ENCODE results near the gene OSBPL3. TPM values are rescaled to one million over a fixed set of nuclear protein-coding genes. Genes with fewer than 3 reads are reported as not detected.

Gene OSBPL3
- total RNA-seq, 1 experiment from 2014 or later: 45.1 TPM

DNA sequence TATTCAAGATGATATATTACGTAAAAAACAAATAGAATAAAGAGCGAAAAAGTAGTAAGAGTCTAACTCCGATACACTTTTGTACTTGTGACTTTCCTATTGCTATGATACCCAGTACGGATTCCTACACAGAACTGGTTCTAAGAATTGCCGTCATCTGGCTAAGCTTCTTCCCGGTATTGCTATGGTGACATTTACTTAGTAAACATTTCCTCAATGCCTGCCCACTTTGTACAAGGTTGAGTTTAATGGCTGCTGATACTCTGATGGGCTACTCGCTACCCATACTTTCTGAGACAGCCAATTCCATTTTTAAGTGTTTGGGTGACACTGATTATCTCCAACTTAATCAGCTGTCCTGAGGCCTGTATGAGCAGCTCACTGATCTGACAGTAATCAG, 55.6 kb downstream of the OSBPL3 start:
- Histone ChIP-seq H3K4me1 (peaks cover 10% of the 10 kb centered on the region; the same call in 1 of the 2 replicates), H3K36me3 (ENCODE audit: control insufficient read depth, insufficient read depth, low read length) (no peaks in the 10 kb centered on the region), H3K4me3 (ENCODE audit: low read depth, low read length) (no peak overlapping the region), H3K9me3 (no peaks in the 10 kb centered on the region), H3K27me3 (replicated peaks; ENCODE audit: control insufficient read depth, insufficient read depth, low read length) (no peaks in the 10 kb centered on the region)
- no peak overlapping the region for H3K4me3 Mint-ChIP-seq (ENCODE audit: unreplicated experiment)
- no peak for DNase-seq
- CTCF ChIA-PET: no interaction called here
- H3K36me3 Mint-ChIP-seq (ENCODE audit: insufficient read depth, unreplicated experiment): no peaks in the 10 kb centered on the region
- H3K4me1 Mint-ChIP-seq (ENCODE audit: low read depth, unreplicated experiment): peaks cover 7% of the 10 kb centered on the region
- TF ChIP-seq, protein P1, sequence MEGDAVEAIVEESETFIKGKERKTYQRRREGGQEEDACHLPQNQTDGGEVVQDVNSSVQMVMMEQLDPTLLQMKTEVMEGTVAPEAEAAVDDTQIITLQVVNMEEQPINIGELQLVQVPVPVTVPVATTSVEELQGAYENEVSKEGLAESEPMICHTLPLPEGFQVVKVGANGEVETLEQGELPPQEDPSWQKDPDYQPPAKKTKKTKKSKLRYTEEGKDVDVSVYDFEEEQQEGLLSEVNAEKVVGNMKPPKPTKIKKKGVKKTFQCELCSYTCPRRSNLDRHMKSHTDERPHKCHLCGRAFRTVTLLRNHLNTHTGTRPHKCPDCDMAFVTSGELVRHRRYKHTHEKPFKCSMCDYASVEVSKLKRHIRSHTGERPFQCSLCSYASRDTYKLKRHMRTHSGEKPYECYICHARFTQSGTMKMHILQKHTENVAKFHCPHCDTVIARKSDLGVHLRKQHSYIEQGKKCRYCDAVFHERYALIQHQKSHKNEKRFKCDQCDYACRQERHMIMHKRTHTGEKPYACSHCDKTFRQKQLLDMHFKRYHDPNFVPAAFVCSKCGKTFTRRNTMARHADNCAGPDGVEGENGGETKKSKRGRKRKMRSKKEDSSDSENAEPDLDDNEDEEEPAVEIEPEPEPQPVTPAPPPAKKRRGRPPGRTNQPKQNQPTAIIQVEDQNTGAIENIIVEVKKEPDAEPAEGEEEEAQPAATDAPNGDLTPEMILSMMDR (IDR thresholded peaks at IDR 0.05; ENCODE audit: insufficient read depth in 1 of 2, low read depth in 1 of 2, low read length in 1 of 2, severe bottlenecking in 1 of 2, unreplicated experiment in 1 of 2): no peak
- H3K27ac Mint-ChIP-seq (ENCODE audit: unreplicated experiment): no peak overlapping the region
- intact Hi-C loops (cut with micrococcal nuclease; ENCODE audit: unreplicated experiment): no loop called here
- no peaks in the 10 kb centered on the region for H3K9me3 Mint-ChIP-seq (ENCODE audit: unreplicated experiment)
- H3K27me3 Mint-ChIP-seq (ENCODE audit: insufficient read depth, unreplicated experiment): no peaks in the 10 kb centered on the region
- BruUV-seq (replicated peaks): no TSS peak
- POLR2A ChIA-PET: interaction anchor here (0.6 kb wide), 1 partner anchor 201 kb away, joined by 11 read pairs; no protein-coding TSS in a partner anchor

- no peaks in the 10 kb centered on the region for H3K27me3 ChIP-seq (replicated peaks; ENCODE audit: control insufficient read depth, insufficient read depth, low read length)
- Mint-ChIP-seq H3K27ac (ENCODE audit: unreplicated experiment) (no peak overlapping the region), H3K9me3 (ENCODE audit: unreplicated experiment) (no peaks in the 10 kb centered on the region), H3K27me3 (ENCODE audit: insufficient read depth, unreplicated experiment) (no peaks in the 10 kb centered on the region), H3K4me1 (ENCODE audit: low read depth, unreplicated experiment) (peaks cover 7% of the 10 kb centered on the region), H3K36me3 (ENCODE audit: insufficient read depth, unreplicated experiment) (no peaks in the 10 kb centered on the region), H3K4me3 (ENCODE audit: unreplicated experiment) (no peak overlapping the region)
- DNase-seq: no peak
- no peaks in the 10 kb centered on the region for H3K9me3 ChIP-seq
- no peaks in the 10 kb centered on the region for H3K36me3 ChIP-seq (ENCODE audit: control insufficient read depth, insufficient read depth, low read length)
- H3K4me1 ChIP-seq: peaks cover 10% of the 10 kb centered on the region; the same call in 1 of the 2 replicates
- no TSS peak for BruUV-seq (replicated peaks)
- intact Hi-C loops (cut with micrococcal nuclease; ENCODE audit: unreplicated experiment): no loop called here
- ChIA-PET CTCF (no interaction called here), POLR2A (no interaction called here)
- H3K4me3 ChIP-seq (ENCODE audit: low read depth, low read length): no peak overlapping the region
- TF ChIP-seq, protein P1 (IDR thresholded peaks at IDR 0.05; ENCODE audit: insufficient read depth in 1 of 2, low read depth in 1 of 2, low read length in 1 of 2, severe bottlenecking in 1 of 2, unreplicated experiment in 1 of 2): no peak
Observed at GRCh38 chr7:24923172-24923865, 56.7 kb downstream of the OSBPL3 start.

DNA sequence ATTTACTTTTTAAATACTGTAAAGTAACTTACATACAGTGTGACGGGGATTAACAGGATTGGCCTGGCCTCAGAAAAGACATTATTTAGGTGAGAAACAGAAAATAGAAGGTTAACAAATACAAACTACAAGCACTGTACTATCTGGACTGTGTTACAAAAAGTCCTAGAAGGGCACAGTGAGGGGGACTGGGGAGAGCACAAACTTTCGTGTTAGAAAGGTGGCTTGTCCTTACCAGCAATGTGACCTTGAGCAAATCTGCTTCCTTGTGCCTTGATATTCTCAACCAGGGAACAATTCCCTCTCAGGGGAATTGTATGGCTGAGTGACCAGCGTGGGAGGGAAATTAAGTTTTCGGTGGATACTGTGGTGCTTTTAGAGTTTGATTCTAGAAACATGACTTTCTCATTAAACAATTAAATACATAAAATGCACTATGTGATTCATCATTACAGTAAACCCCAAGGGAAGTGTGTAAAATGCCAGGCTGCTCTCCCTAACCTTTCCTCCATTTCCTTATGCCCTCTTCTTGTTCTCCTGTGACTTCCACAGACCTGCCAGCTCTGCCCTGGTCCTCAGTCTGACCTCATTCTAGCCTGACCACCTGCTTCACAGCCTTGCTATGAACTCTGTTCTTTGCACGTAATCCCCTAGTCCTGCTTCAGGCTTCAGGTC, 57.7 kb downstream of the OSBPL3 start:
- ChIA-PET CTCF (no interaction called here), POLR2A (no interaction called here)
- no peaks in the 10 kb centered on the region for H3K9me3 Mint-ChIP-seq (ENCODE audit: unreplicated experiment)
- Histone ChIP-seq H3K4me3 (ENCODE audit: low read depth, low read length) (no peak overlapping the region), H3K36me3 (ENCODE audit: control insufficient read depth, insufficient read depth, low read length) (no peaks in the 10 kb centered on the region), H3K9me3 (no peaks in the 10 kb centered on the region), H3K4me1 (peaks cover 8% of the 10 kb centered on the region; the same call in 1 of the 2 replicates), H3K27me3 (replicated peaks; ENCODE audit: control insufficient read depth, insufficient read depth, low read length) (no peaks in the 10 kb centered on the region)
- H3K4me3 Mint-ChIP-seq (ENCODE audit: unreplicated experiment): no peak overlapping the region
- H3K36me3 Mint-ChIP-seq (ENCODE audit: insufficient read depth, unreplicated experiment): no peaks in the 10 kb centered on the region
- no peaks in the 10 kb centered on the region for H3K27me3 Mint-ChIP-seq (ENCODE audit: insufficient read depth, unreplicated experiment)
- TF ChIP-seq, protein P1 (IDR thresholded peaks at IDR 0.05; ENCODE audit: insufficient read depth in 1 of 2, low read depth in 1 of 2, low read length in 1 of 2, severe bottlenecking in 1 of 2, unreplicated experiment in 1 of 2): no peak
- H3K4me1 Mint-ChIP-seq (ENCODE audit: low read depth, unreplicated experiment): peaks cover 7% of the 10 kb centered on the region
- no TSS peak for BruUV-seq (replicated peaks)
- no peak overlapping the region for H3K27ac Mint-ChIP-seq (ENCODE audit: unreplicated experiment)
- no peak for DNase-seq
- intact Hi-C loops (cut with micrococcal nuclease; ENCODE audit: unreplicated experiment): no loop called here
